WTC11 (cell line): ENCODE data around the gene PPME1. TPM values are rescaled to one million over a fixed set of nuclear protein-coding genes. Genes with fewer than 3 reads are reported as not detected.

Experiments used
- ATAC-seq: fragments of 200-7000 bp; cut with Tn5 transposase; 2 replicates; pipeline ENCODE4 v1.10.0; 2021; ENCODE audit warnings: mild to moderate bottlenecking, moderate library complexity
- CTCF ChIA-PET: fragments of 300-600 bp; sonication (Branson Sonifier 250); formaldehyde crosslinking; loops from one replicate; lab custom pipeline; 2021; ENCODE audit warnings: antibody characterized with exemption; lab: Charles Lee
- POLR2A ChIA-PET: fragments of 350-600 bp; sonication (Branson Sonifier 250); formaldehyde crosslinking; loops from one replicate; lab custom pipeline; 2021; ENCODE audit warnings: antibody characterized with exemption; lab: Charles Lee
- DNase-seq: peaks from one replicate; pipeline ENCODE4 v3.0.0; 2021; ENCODE audit warnings: low spot score
- H3K27ac Mint-ChIP-seq: 2 replicates; pipeline ENCODE4 v1.8.0; 2021; ENCODE audit warnings: mixed read lengths
- H3K27me3 Mint-ChIP-seq: 2 replicates; pipeline ENCODE4 v1.8.0; 2021; ENCODE audit warnings: low read depth, mild to moderate bottlenecking, moderate library complexity, mixed read lengths
- H3K36me3 Mint-ChIP-seq: 2 replicates; pipeline ENCODE4 v1.8.0; 2021; ENCODE audit warnings: mixed read lengths
- H3K4me1 Mint-ChIP-seq: 2 replicates; pipeline ENCODE4 v1.8.0; 2022; ENCODE audit warnings: mixed read lengths
- H3K4me3 Mint-ChIP-seq: 2 replicates; pipeline ENCODE4 v1.8.0; 2021; ENCODE audit warnings: mild to moderate bottlenecking, moderate library complexity, mixed read lengths
- H3K9me3 Mint-ChIP-seq: 2 replicates; pipeline ENCODE4 v1.8.0; 2021; ENCODE audit warnings: mixed read lengths
- CDX4 ChIP-seq: fragments of 250-450 bp; sonication (Bioruptor Pico); IDR thresholded peaks from 2 replicates; pipeline ENCODE4 v1.9.0; 2021; ENCODE audit warnings: moderate library complexity, mild to moderate bottlenecking, inconsistent platforms, borderline replicate concordance
- EMX1 ChIP-seq: fragments of 250-450 bp; sonication (Bioruptor Pico); IDR thresholded peaks from 2 replicates; pipeline ENCODE4 v1.8.0; 2021; ENCODE audit warnings: mild to moderate bottlenecking
- GRHL2 ChIP-seq: fragments of 250-450 bp; sonication (Bioruptor Pico); IDR thresholded peaks from 2 replicates; pipeline ENCODE4 v1.8.0; 2022; ENCODE audit warnings: mild to moderate bottlenecking, moderate library complexity; ENCODE audit not compliant: insufficient replicate concordance, severe bottlenecking
- IRF1 ChIP-seq: sonication (generic); formaldehyde crosslinking; IDR thresholded peaks from 2 replicates; pipeline ENCODE4 v1.8.0; 2023; ENCODE audit warnings: missing genetic modification reagents
- JAZF1 ChIP-seq: fragments of 250-450 bp; sonication (Bioruptor Pico); IDR thresholded peaks from 2 replicates; pipeline ENCODE4 v1.9.0; 2021; ENCODE audit warnings: moderate library complexity, mild to moderate bottlenecking, inconsistent platforms
- MXD4 ChIP-seq: fragments of 250-450 bp; sonication (Bioruptor Pico); IDR thresholded peaks from 2 replicates; pipeline ENCODE4 v1.8.0; 2021; ENCODE audit warnings: mild to moderate bottlenecking, moderate library complexity, borderline replicate concordance
- NFE2L1 ChIP-seq: sonication (generic); formaldehyde crosslinking; IDR thresholded peaks from 2 replicates; pipeline ENCODE4 v1.8.1; 2023; ENCODE audit warnings: missing genetic modification reagents
- NFYB ChIP-seq: sonication (generic); formaldehyde crosslinking; conservative IDR thresholded peaks from 2 replicates; pipeline ENCODE4 v1.8.0; 2022; ENCODE audit warnings: low read depth, missing genetic modification reagents
- NR1H2 ChIP-seq: sonication (generic); formaldehyde crosslinking; IDR thresholded peaks from 2 replicates; pipeline ENCODE4 v1.9.0; 2021; ENCODE audit warnings: mild to moderate bottlenecking, moderate library complexity, missing genetic modification reagents
- PRRX2 ChIP-seq: fragments of 250-450 bp; sonication (Bioruptor Pico); IDR thresholded peaks from 2 replicates; pipeline ENCODE4 v1.8.0; 2021; ENCODE audit warnings: mild to moderate bottlenecking
- RELA ChIP-seq: sonication (generic); formaldehyde crosslinking; IDR thresholded peaks from 2 replicates; pipeline ENCODE4 v1.8.1; 2022; ENCODE audit warnings: missing genetic modification reagents, mild to moderate bottlenecking, borderline replicate concordance
- TP53 ChIP-seq: sonication (generic); formaldehyde crosslinking; IDR thresholded peaks from 2 replicates; pipeline ENCODE4 v1.8.1; 2023; ENCODE audit warnings: mild to moderate bottlenecking, missing genetic modification reagents
- ZNF138 ChIP-seq: sonication (generic); formaldehyde crosslinking; conservative IDR thresholded peaks from 2 replicates; pipeline ENCODE4 v1.8.1; 2022; ENCODE audit warnings: mild to moderate bottlenecking, moderate library complexity, missing genetic modification reagents
- ZNF232 ChIP-seq: sonication (generic); formaldehyde crosslinking; IDR thresholded peaks from 2 replicates; pipeline ENCODE4 v1.8.0; 2022; ENCODE audit warnings: mild to moderate bottlenecking, missing genetic modification reagents
- ZNF416 ChIP-seq: fragments of 250-450 bp; sonication (Bioruptor Pico); IDR thresholded peaks from 2 replicates; pipeline ENCODE4 v1.9.0; 2021; ENCODE audit warnings: mild to moderate bottlenecking, inconsistent platforms
- ZNF532 ChIP-seq: fragments of 250-450 bp; sonication (Bioruptor Pico); IDR thresholded peaks from 2 replicates; pipeline ENCODE4 v1.9.0; 2021; ENCODE audit warnings: mild to moderate bottlenecking, borderline replicate concordance
- total RNA-seq: library from RNA; stranded (reverse); gene quantifications from 3 replicates; pipeline ENCODE4 v1.2.3, GENCODE V29; 2021
- TF ChIP-seq, protein P1 (sequence below): sonication (generic); formaldehyde crosslinking; IDR thresholded peaks from 2 replicates; pipeline ENCODE4 v1.8.1; 2023; ENCODE audit warnings: mild to moderate bottlenecking, missing genetic modification reagents
- TF ChIP-seq, protein P2 (sequence below): sonication (generic); formaldehyde crosslinking; IDR thresholded peaks from 2 replicates; pipeline ENCODE4 v1.8.0; 2022; ENCODE audit warnings: missing genetic modification reagents
- TF ChIP-seq, protein P3 (sequence below): sonication (generic); formaldehyde crosslinking; IDR thresholded peaks from 2 replicates; pipeline ENCODE4 v1.8.1; 2022; ENCODE audit warnings: low read depth, missing genetic modification reagents, borderline replicate concordance
- TF ChIP-seq, protein P4 (sequence below): sonication (generic); formaldehyde crosslinking; IDR thresholded peaks from 2 replicates; pipeline ENCODE4 v1.8.1; 2022; ENCODE audit warnings: mild to moderate bottlenecking, moderate library complexity, missing genetic modification reagents

The PPME1 gene
- total RNA-seq, 1 experiment from 2014 or later, result 42.5 TPM

DNA sequence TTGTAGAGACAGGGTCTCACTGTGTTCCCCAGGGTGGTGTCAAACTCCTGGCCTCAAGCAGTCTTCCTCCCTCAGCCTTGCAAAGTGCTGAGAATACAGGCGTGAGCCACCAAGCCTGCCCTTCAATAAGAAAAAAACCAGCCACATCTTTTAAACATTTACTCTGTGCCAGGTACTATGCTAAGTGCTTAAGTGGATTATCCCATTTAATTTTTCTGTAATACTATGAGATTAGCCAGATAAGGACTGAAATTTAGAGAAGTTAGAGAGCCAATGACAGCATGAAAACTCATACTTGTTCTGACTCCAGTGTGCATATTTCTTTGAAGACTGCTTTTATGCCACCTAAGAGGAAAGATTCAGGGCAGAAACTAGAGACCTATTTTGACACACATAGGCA lies 35.7 kb downstream of the PPME1 start:
- Mint-ChIP-seq H3K27ac (no peak overlapping the region), H3K9me3 (no peaks in the 10 kb centered on the region), H3K27me3 (no peaks in the 10 kb centered on the region), H3K4me1 (peaks cover 9% of the 10 kb centered on the region), H3K36me3 (peaks cover 17% of the 10 kb centered on the region), H3K4me3 (no peak overlapping the region)
- ChIA-PET CTCF (no interaction called here), POLR2A (no interaction called here)
- ATAC-seq, result no peak
- TF ChIP-seq GRHL2 (CRISPR knock-in tag) (no peak), IRF1 (CRISPR knock-in tag) (no peak), JAZF1 (CRISPR knock-in tag) (no peak), CDX4 (CRISPR knock-in tag) (no peak), NFE2L1 (no peak), EMX1 (no peak), NFYB (CRISPR knock-in tag) (no peak), TP53 (no peak)
- TF ChIP-seq, protein P1, sequence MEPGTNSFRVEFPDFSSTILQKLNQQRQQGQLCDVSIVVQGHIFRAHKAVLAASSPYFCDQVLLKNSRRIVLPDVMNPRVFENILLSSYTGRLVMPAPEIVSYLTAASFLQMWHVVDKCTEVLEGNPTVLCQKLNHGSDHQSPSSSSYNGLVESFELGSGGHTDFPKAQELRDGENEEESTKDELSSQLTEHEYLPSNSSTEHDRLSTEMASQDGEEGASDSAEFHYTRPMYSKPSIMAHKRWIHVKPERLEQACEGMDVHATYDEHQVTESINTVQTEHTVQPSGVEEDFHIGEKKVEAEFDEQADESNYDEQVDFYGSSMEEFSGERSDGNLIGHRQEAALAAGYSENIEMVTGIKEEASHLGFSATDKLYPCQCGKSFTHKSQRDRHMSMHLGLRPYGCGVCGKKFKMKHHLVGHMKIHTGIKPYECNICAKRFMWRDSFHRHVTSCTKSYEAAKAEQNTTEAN (CRISPR knock-in tag), result no peak
- no peak for DNase-seq

- no peak for DNase-seq
- ATAC-seq, result no peak
- ChIA-PET POLR2A (no interaction called here), CTCF (interaction anchor here (0.5 to 1.6 kb wide), 8 partner anchors 10 to 241 kb away, joined by 3 to 9 read pairs (median 4); partner anchors contain the start of genes C2CD3, PPME1 and UCP2)
- Mint-ChIP-seq H3K27me3 (no peaks in the 10 kb centered on the region; the same call in 1 of the 2 replicates), H3K36me3 (peaks cover 20% of the 10 kb centered on the region), H3K27ac (no peak overlapping the region), H3K4me3 (no peak overlapping the region), H3K9me3 (no peaks in the 10 kb centered on the region), H3K4me1 (peaks cover 9% of the 10 kb centered on the region)
- TF ChIP-seq ZNF138 (CRISPR knock-in tag) (no peak), EMX1 (no peak), RELA (CRISPR knock-in tag) (no peak), NFE2L1 (no peak), ZNF532 (no peak), MXD4 (CRISPR knock-in tag) (no peak), PRRX2 (CRISPR knock-in tag) (no peak), ZNF416 (CRISPR knock-in tag) (no peak), NR1H2 (CRISPR knock-in tag) (no peak), ZNF232 (CRISPR knock-in tag) (no peak)
- TF ChIP-seq, protein P2, sequence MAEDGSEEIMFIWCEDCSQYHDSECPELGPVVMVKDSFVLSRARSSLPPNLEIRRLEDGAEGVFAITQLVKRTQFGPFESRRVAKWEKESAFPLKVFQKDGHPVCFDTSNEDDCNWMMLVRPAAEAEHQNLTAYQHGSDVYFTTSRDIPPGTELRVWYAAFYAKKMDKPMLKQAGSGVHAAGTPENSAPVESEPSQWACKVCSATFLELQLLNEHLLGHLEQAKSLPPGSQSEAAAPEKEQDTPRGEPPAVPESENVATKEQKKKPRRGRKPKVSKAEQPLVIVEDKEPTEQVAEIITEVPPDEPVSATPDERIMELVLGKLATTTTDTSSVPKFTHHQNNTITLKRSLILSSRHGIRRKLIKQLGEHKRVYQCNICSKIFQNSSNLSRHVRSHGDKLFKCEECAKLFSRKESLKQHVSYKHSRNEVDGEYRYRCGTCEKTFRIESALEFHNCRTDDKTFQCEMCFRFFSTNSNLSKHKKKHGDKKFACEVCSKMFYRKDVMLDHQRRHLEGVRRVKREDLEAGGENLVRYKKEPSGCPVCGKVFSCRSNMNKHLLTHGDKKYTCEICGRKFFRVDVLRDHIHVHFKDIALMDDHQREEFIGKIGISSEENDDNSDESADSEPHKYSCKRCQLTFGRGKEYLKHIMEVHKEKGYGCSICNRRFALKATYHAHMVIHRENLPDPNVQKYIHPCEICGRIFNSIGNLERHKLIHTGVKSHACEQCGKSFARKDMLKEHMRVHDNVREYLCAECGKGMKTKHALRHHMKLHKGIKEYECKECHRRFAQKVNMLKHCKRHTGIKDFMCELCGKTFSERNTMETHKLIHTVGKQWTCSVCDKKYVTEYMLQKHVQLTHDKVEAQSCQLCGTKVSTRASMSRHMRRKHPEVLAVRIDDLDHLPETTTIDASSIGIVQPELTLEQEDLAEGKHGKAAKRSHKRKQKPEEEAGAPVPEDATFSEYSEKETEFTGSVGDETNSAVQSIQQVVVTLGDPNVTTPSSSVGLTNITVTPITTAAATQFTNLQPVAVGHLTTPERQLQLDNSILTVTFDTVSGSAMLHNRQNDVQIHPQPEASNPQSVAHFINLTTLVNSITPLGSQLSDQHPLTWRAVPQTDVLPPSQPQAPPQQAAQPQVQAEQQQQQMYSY (CRISPR knock-in tag), result no peak
- TF ChIP-seq, protein P3, sequence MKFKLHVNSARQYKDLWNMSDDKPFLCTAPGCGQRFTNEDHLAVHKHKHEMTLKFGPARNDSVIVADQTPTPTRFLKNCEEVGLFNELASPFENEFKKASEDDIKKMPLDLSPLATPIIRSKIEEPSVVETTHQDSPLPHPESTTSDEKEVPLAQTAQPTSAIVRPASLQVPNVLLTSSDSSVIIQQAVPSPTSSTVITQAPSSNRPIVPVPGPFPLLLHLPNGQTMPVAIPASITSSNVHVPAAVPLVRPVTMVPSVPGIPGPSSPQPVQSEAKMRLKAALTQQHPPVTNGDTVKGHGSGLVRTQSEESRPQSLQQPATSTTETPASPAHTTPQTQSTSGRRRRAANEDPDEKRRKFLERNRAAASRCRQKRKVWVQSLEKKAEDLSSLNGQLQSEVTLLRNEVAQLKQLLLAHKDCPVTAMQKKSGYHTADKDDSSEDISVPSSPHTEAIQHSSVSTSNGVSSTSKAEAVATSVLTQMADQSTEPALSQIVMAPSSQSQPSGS, result no peak
- TF ChIP-seq, protein P4, sequence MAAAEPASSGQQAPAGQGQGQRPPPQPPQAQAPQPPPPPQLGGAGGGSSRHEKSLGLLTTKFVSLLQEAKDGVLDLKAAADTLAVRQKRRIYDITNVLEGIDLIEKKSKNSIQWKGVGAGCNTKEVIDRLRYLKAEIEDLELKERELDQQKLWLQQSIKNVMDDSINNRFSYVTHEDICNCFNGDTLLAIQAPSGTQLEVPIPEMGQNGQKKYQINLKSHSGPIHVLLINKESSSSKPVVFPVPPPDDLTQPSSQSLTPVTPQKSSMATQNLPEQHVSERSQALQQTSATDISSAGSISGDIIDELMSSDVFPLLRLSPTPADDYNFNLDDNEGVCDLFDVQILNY, result no peak
Measured at GRCh38 chr11:74208507-74208906, 37.4 kb downstream of the PPME1 start.
